GM19239 (cell line): ENCODE results near the gene HMG20B.

Experiments used
- DNase-seq: peaks from one replicate; pipeline ENCODE4 v3.0.0; 2011; ENCODE audit warnings: low spot score; ENCODE audit not compliant: insufficient read length
- FAIRE-seq: peaks from 2 replicates; lab custom pipeline; 2011; peaks lifted over from hg19 to GRCh38; lab: Jason Lieb, UNC

Gene HMG20B

GRCh38 chr19:3615524-3616135, 42.9 kb downstream of the HMG20B start:
- DNase-seq (no peak), FAIRE-seq (no peak)

GRCh38 chr19:3617463-3617862, 44.7 kb downstream of the HMG20B start:
- FAIRE-seq (no peak), DNase-seq (no peak)

- FAIRE-seq (peak; percentile 65), DNase-seq (peak; percentile 99)
Measured at GRCh38 chr19:3618144-3618810, 45.5 kb downstream of the HMG20B start.

- no peak for FAIRE-seq
- DNase-seq = no peak
Measured at GRCh38 chr19:3618811-3619630, 46.3 kb downstream of the HMG20B start.

- FAIRE-seq (no peak), DNase-seq (no peak)
Measured at GRCh38 chr19:3619631-3620012, 46.9 kb downstream of the HMG20B start.

- DNase-seq (no peak), FAIRE-seq (no peak)
Measured at GRCh38 chr19:3620145-3620816, 47.5 kb downstream of the HMG20B start.

GRCh38 chr19:3620817-3621547, 48.2 kb downstream of the HMG20B start:
- FAIRE-seq = no peak
- no peak for DNase-seq

- no peak for FAIRE-seq
- DNase-seq = no peak
Measured at GRCh38 chr19:3621689-3622088, 48.9 kb downstream of the HMG20B start.

- DNase-seq (no peak), FAIRE-seq (no peak)
Measured at GRCh38 chr19:3622224-3622623, 49.5 kb downstream of the HMG20B start.

GRCh38 chr19:3623716-3624115, 51.0 kb downstream of the HMG20B start:
- DNase-seq (no peak), FAIRE-seq (no peak)

GRCh38 chr19:3625996-3626472, 53.3 kb downstream of the HMG20B start:
- DNase-seq = no peak
- FAIRE-seq = no peak

GRCh38 chr19:3626473-3627350, 54.0 kb downstream of the HMG20B start, which contains the start of gene CACTIN:
Gene CACTIN, minus strand, starts transcription at chr19:3626790. Its CDS starts 28 bp downstream, at chr19:3626762.
- DNase-seq = peak; percentile 100
- peak; percentile 99 for FAIRE-seq

GRCh38 chr19:3627351-3627723, 54.6 kb downstream of the HMG20B start:
- FAIRE-seq = no peak
- DNase-seq = no peak
